Epithelial cell of prostate (primary cell): ENCODE measurements around the gene UNC5A.
"Not testable (repeated sequence)": the region's sequence is repeated elsewhere in the genome, so short reads cannot be mapped to it uniquely, and the experiment has no call there.

Source experiments
- DNase-seq: peaks from one replicate; pipeline ENCODE4 v3.0.0-alpha.2; 2011; ENCODE audit warnings: low read depth, low spot score
- H3K27ac ChIP-seq: fragments of 450-650 bp; 2 replicates; pipeline ENCODE4 v1.5.1; 2017; ENCODE audit warnings: mild to moderate bottlenecking

Gene UNC5A

GRCh38 chr5:176857216-176857893 lies 47.0 kb downstream of the UNC5A start:
- H3K27ac ChIP-seq: no peak overlapping the region
- DNase-seq: no peak

GRCh38 chr5:176857894-176858273 lies 47.5 kb downstream of the UNC5A start:
- no peak overlapping the region for H3K27ac ChIP-seq
- no peak for DNase-seq

- H3K27ac ChIP-seq: no peak overlapping the region
- DNase-seq: no peak
Measured at GRCh38 chr5:176859916-176860315, 49.6 kb downstream of the UNC5A start.

- H3K27ac ChIP-seq: no peak overlapping the region
- DNase-seq: no peak
Measured at GRCh38 chr5:176860381-176860780, 50.0 kb downstream of the UNC5A start.

GRCh38 chr5:176861276-176861675 lies 50.9 kb downstream of the UNC5A start:
- no peak for DNase-seq
- no peak overlapping the region for H3K27ac ChIP-seq

- H3K27ac ChIP-seq: no peak overlapping the region
- no peak for DNase-seq
Measured at GRCh38 chr5:176862330-176862995, 52.1 kb downstream of the UNC5A start.

GRCh38 chr5:176863041-176863764 lies 52.8 kb downstream of the UNC5A start:
- H3K27ac ChIP-seq: no peak overlapping the region
- no peak for DNase-seq

GRCh38 chr5:176863765-176864098 lies 53.4 kb downstream of the UNC5A start:
- DNase-seq: no peak
- no peak overlapping the region for H3K27ac ChIP-seq

GRCh38 chr5:176864755-176865154 lies 54.4 kb downstream of the UNC5A start:
- no peak for DNase-seq
- H3K27ac ChIP-seq: no peak overlapping the region

- no peak overlapping the region for H3K27ac ChIP-seq
- DNase-seq: no peak
Measured at GRCh38 chr5:176865964-176866363, 55.6 kb downstream of the UNC5A start.

GRCh38 chr5:176866707-176867310 lies 56.5 kb downstream of the UNC5A start:
- H3K27ac ChIP-seq: no peak overlapping the region
- no peak for DNase-seq

GRCh38 chr5:176868126-176868525 lies 57.8 kb downstream of the UNC5A start:
- DNase-seq: no peak

GRCh38 chr5:176868731-176869130 lies 58.4 kb downstream of the UNC5A start:
- DNase-seq: no peak
- no peak overlapping the region for H3K27ac ChIP-seq

More at GRCh38 chr5:176868126-176868525, 57.8 kb downstream of the UNC5A start:
- H3K27ac ChIP-seq: no peak overlapping the region

- H3K27ac ChIP-seq: no peak overlapping the region
- no peak for DNase-seq
Measured at GRCh38 chr5:176869501-176870109, 59.2 kb downstream of the UNC5A start.

GRCh38 chr5:176870110-176870591 lies 59.8 kb downstream of the UNC5A start:
- H3K27ac ChIP-seq: no peak overlapping the region
- DNase-seq: no peak

- not testable (repeated sequence) for DNase-seq, H3K27ac ChIP-seq
Measured at GRCh38 chr5:176870644-176871043, 60.3 kb downstream of the UNC5A start.

- not testable (repeated sequence) for H3K27ac ChIP-seq, DNase-seq
Measured at GRCh38 chr5:176872586-176872985, 62.2 kb downstream of the UNC5A start.

GRCh38 chr5:176873011-176873410 lies 62.7 kb downstream of the UNC5A start:
- not testable (repeated sequence) for H3K27ac ChIP-seq, DNase-seq

GRCh38 chr5:176873541-176874172 lies 63.3 kb downstream of the UNC5A start:
- no peak overlapping the region for H3K27ac ChIP-seq
- DNase-seq: no peak

GRCh38 chr5:176874198-176874780 lies 63.9 kb downstream of the UNC5A start:
- DNase-seq: no peak
- H3K27ac ChIP-seq: no peak overlapping the region
